Testis (tissue), 2 donors: ENCODE data around the gene ALPL.

Experiments
- POLR2A ChIP-seq: fragments of 450-650 bp; IDR thresholded peaks from one replicate; pipeline ENCODE4 v1.6.1; 2017; ENCODE audit warnings: antibody characterized with exemption, mild to moderate bottlenecking, moderate library complexity
- TF ChIP-seq, protein P1 (sequence below), 3 experiments: fragments of 450-650 bp in 2 of 3; fragments of 200-600 bp in 1 of 3; sonication (generic) in 1 of 3; IDR thresholded peaks; one replicate each; pipeline ENCODE4 v1.5.1; 2016 to 2019; ENCODE audit warnings: antibody characterized with exemption in 3 of 3, mild to moderate bottlenecking in 2 of 3, moderate library complexity in 1 of 3

DNA sequence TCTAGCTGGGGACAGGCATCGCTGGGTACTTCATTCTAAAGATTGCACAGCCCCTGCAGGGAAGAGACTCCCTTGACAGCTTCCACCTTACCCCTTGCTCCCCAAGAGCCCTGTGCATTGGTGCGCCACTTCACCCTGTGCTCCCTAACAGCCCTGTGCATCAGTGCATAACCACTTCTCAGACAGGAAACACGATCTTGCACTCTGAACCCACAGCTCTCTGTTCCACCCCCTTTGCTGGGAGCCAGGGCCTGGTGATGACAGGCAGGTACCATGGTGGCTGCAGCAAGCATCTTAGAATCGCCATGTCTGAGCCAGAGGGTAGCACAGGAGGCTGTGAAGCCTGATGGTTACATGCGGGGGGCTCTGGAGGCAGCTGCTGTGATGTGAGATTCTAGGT, 5.0 kb downstream of the ALPL start:
- TF ChIP-seq, protein P1, sequence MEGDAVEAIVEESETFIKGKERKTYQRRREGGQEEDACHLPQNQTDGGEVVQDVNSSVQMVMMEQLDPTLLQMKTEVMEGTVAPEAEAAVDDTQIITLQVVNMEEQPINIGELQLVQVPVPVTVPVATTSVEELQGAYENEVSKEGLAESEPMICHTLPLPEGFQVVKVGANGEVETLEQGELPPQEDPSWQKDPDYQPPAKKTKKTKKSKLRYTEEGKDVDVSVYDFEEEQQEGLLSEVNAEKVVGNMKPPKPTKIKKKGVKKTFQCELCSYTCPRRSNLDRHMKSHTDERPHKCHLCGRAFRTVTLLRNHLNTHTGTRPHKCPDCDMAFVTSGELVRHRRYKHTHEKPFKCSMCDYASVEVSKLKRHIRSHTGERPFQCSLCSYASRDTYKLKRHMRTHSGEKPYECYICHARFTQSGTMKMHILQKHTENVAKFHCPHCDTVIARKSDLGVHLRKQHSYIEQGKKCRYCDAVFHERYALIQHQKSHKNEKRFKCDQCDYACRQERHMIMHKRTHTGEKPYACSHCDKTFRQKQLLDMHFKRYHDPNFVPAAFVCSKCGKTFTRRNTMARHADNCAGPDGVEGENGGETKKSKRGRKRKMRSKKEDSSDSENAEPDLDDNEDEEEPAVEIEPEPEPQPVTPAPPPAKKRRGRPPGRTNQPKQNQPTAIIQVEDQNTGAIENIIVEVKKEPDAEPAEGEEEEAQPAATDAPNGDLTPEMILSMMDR (IDR thresholded peaks at IDR 0.05), result no peak
- TF ChIP-seq POLR2A, result no peak
